IMR-90 (cell line): ENCODE results near the gene SMOC1. TPM values are rescaled to one million over a fixed set of nuclear protein-coding genes. Genes with fewer than 3 reads are reported as not detected.

Experiments used
- ATAC-seq: fragments of 200-7000 bp; cut with Tn5 transposase; 2 replicates; pipeline ENCODE4 v1.9.1; 2020; ENCODE audit warnings: low read depth, mild to moderate bottlenecking, moderate library complexity
- BruUV-seq: library from RNA; stranded (reverse); fragments of 400-500 nt; replicated peaks from 2 replicates; lab custom pipeline; 2021; lab: Mats Ljungman, UMichigan
- CTCF ChIA-PET: fragments of 300-600 bp; formaldehyde crosslinking; extraction: SDS; loops from one replicate; lab custom pipeline; 2021; ENCODE audit warnings: antibody characterized with exemption; lab: Yijun Ruan, JAX
- POLR2A ChIA-PET: fragments of 300-600 bp; sonication (Branson Sonifier 250); formaldehyde crosslinking; loops from one replicate; lab custom pipeline; 2022; ENCODE audit warnings: antibody characterized with exemption; ENCODE audit not compliant: unreplicated experiment; lab: Charles Lee
- DNase-seq: peaks from one replicate; pipeline ENCODE4 v3.0.0; 2013
- H2AFZ ChIP-seq: replicated peaks from 2 replicates; pipeline ENCODE3; 2013; ENCODE audit warnings: low read length, mild to moderate bottlenecking; ENCODE audit not compliant: poor library complexity
- H2AK5ac ChIP-seq: 2 replicates; pipeline ENCODE4 v1.6.1; 2013; ENCODE audit warnings: low read depth, low read length, inconsistent platforms
- H2AK9ac ChIP-seq: replicated peaks from 2 replicates; pipeline ENCODE3; 2013; ENCODE audit warnings: mild to moderate bottlenecking, low read depth, low read length, moderate library complexity; ENCODE audit not compliant: poor library complexity
- H2BK120ac ChIP-seq: 2 replicates; pipeline ENCODE4 v1.6.1; 2013; ENCODE audit warnings: low read depth, low read length, inconsistent platforms
- H2BK15ac ChIP-seq: 3 replicates; pipeline ENCODE4 v1.6.1; 2013; ENCODE audit warnings: low read depth, low read length, inconsistent platforms
- H2BK20ac ChIP-seq: 2 replicates; pipeline ENCODE4 v1.6.1; 2013; ENCODE audit warnings: low read depth, mild to moderate bottlenecking, inconsistent platforms, low read length, moderate library complexity
- H2BK5ac ChIP-seq: 2 replicates; pipeline ENCODE4 v1.6.1; 2013; ENCODE audit warnings: mild to moderate bottlenecking, low read depth, low read length, inconsistent platforms; ENCODE audit not compliant: poor library complexity, severe bottlenecking
- H3K14ac ChIP-seq: replicated peaks from 2 replicates; pipeline ENCODE4 v1.6.1; 2013; ENCODE audit warnings: low read depth, low read length, inconsistent platforms
- H3K18ac ChIP-seq: 2 replicates; pipeline ENCODE4 v1.6.1; 2013; ENCODE audit warnings: low read depth, low read length, control low read depth
- H3K23ac ChIP-seq: 2 replicates; pipeline ENCODE4 v1.6.1; 2013; ENCODE audit warnings: low read depth, low read length, inconsistent platforms
- H3K27ac ChIP-seq: 2 replicates; pipeline ENCODE4 v1.5.1; 2013; ENCODE audit warnings: mild to moderate bottlenecking, control low read depth, low read length; ENCODE audit not compliant: insufficient read depth
- H3K27me3 ChIP-seq: 2 replicates; pipeline ENCODE4 v1.6.1; 2013; ENCODE audit warnings: low read length; ENCODE audit not compliant: control insufficient read depth, insufficient read depth
- H3K36me3 ChIP-seq: 2 replicates; pipeline ENCODE4 v1.6.1; 2013; ENCODE audit warnings: low read length, mixed read lengths; ENCODE audit not compliant: control insufficient read depth, insufficient read depth
- H3K4ac ChIP-seq: 2 replicates; pipeline ENCODE4 v1.6.1; 2013; ENCODE audit warnings: low read depth, low read length, inconsistent platforms
- H3K4me1 ChIP-seq: 2 replicates; pipeline ENCODE4 v1.6.1; 2013; ENCODE audit warnings: low read length, mixed read lengths; ENCODE audit not compliant: control insufficient read depth, insufficient read depth
- H3K4me2 ChIP-seq: 2 replicates; pipeline ENCODE4 v1.6.1; 2013; ENCODE audit warnings: low read depth, mild to moderate bottlenecking, control low read depth, low read length, moderate library complexity
- H3K4me3 ChIP-seq: 2 replicates; pipeline ENCODE4 v1.5.1; 2013; ENCODE audit warnings: low read depth, mild to moderate bottlenecking, control low read depth, low read length, moderate library complexity; ENCODE audit not compliant: insufficient read depth
- H3K56ac ChIP-seq: 2 replicates; pipeline ENCODE4 v1.6.1; 2013; ENCODE audit warnings: low read length, inconsistent platforms; ENCODE audit not compliant: insufficient read depth; ENCODE audit errors: extremely low read depth
- H3K79me1 ChIP-seq, 2 experiments: 2 replicates each; pipeline ENCODE4 v1.6.1; 2013; ENCODE audit warnings: low read length in 2 of 2, inconsistent platforms in 1 of 2, low read depth in 1 of 2
- H3K9ac ChIP-seq: 2 replicates; pipeline ENCODE4 v1.6.1; 2013; ENCODE audit warnings: low read depth, low read length, control low read depth
- H3K9me1 ChIP-seq: 2 replicates; pipeline ENCODE4 v1.6.1; 2013; ENCODE audit warnings: low read length, inconsistent platforms; ENCODE audit not compliant: insufficient read depth
- H3K9me3 ChIP-seq: 2 replicates; pipeline ENCODE4 v1.6.1; 2013; ENCODE audit warnings: low read length; ENCODE audit not compliant: control insufficient read depth, insufficient read depth
- H4K20me1 ChIP-seq: 2 replicates; pipeline ENCODE4 v1.6.1; 2013; ENCODE audit warnings: low read length, inconsistent platforms; ENCODE audit not compliant: insufficient read depth
- H4K5ac ChIP-seq: 2 replicates; pipeline ENCODE4 v1.6.1; 2013; ENCODE audit warnings: mild to moderate bottlenecking, low read depth, low read length, control low read depth
- H4K8ac ChIP-seq, 2 experiments: 2 replicates each; pipeline ENCODE4 v1.6.1; 2013; ENCODE audit warnings: low read depth in 2 of 2, low read length in 2 of 2, control low read depth in 1 of 2, inconsistent platforms in 1 of 2
- H4K91ac ChIP-seq: 2 replicates; pipeline ENCODE4 v1.6.1; 2013; ENCODE audit warnings: low read depth, low read length, inconsistent platforms; ENCODE audit not compliant: insufficient read depth
- BHLHE40 ChIP-seq: fragments of 150-350 bp; IDR thresholded peaks from 2 replicates; pipeline ENCODE4 v1.6.1; 2016; ENCODE audit warnings: mild to moderate bottlenecking, low read depth, low read length
- CHD1 ChIP-seq: IDR thresholded peaks from 2 replicates; pipeline ENCODE4 v1.6.1; 2012; ENCODE audit warnings: low read depth, low read length, improper control_type of control experiment
- ELK1 ChIP-seq: fragments of 150-350 bp; IDR thresholded peaks from 2 replicates; pipeline ENCODE4 v1.6.1; 2016; ENCODE audit warnings: low read depth, mild to moderate bottlenecking, low read length, moderate library complexity, borderline replicate concordance
- MAFK ChIP-seq: IDR thresholded peaks from 2 replicates; pipeline ENCODE4 v1.6.1; 2012; ENCODE audit warnings: low read depth, low read length, improper control_type of control experiment
- MAZ ChIP-seq: IDR thresholded peaks from 2 replicates; pipeline ENCODE4 v1.6.1; 2012; ENCODE audit warnings: low read depth, mild to moderate bottlenecking, low read length, improper control_type of control experiment, moderate library complexity, borderline replicate concordance
- MXI1 ChIP-seq: IDR thresholded peaks from 2 replicates; pipeline ENCODE4 v1.6.1; 2012; ENCODE audit warnings: low read depth, mild to moderate bottlenecking, low read length, moderate library complexity, borderline replicate concordance
- NFE2L2 ChIP-seq: fragments of 150-350 bp; IDR thresholded peaks from 2 replicates; pipeline ENCODE4 v1.6.1; 2016; ENCODE audit warnings: low read depth, mild to moderate bottlenecking, low read length
- POLR2A ChIP-seq: IDR thresholded peaks from 2 replicates; pipeline ENCODE4 v1.6.1; 2012; ENCODE audit warnings: mild to moderate bottlenecking, low read depth, low read length
- RAD21 ChIP-seq: IDR thresholded peaks from 2 replicates; pipeline ENCODE4 v1.6.1; 2012; ENCODE audit warnings: low read length, improper control_type of control experiment
- RCOR1 ChIP-seq: IDR thresholded peaks from 2 replicates; pipeline ENCODE4 v1.6.1; 2012; ENCODE audit warnings: mild to moderate bottlenecking, low read length, improper control_type of control experiment; ENCODE audit not compliant: insufficient replicate concordance
- RFX5 ChIP-seq: IDR thresholded peaks from 2 replicates; pipeline ENCODE4 v1.8.0; 2012; ENCODE audit warnings: low read depth, mild to moderate bottlenecking, low read length, moderate library complexity
- SMC3 ChIP-seq: fragments of 150-350 bp; IDR thresholded peaks from 2 replicates; pipeline ENCODE4 v1.6.1; 2016; ENCODE audit warnings: low read depth, mild to moderate bottlenecking, antibody characterized with exemption, low read length, moderate library complexity
- WGBS, 2 experiments: methylation state at CpG; one replicate each; pipeline versions ENCODE4 v1.1.5 to v1.1.7; 2013; ENCODE audit warnings: missing lambda C conversion rate in 2 of 2; ENCODE audit not compliant: insufficient read length in 1 of 2; ENCODE audit errors: extremely low coverage in 2 of 2; 5-methylcytosine and 5-hydroxymethylcytosine counted together
- dilution Hi-C: fragments of 300-500 bp; cut with HindIII; formaldehyde crosslinking; loops from one replicate; pipeline ENCODE4 v1.14.3; 2018; ENCODE audit warnings: low sequenced_read_pairs; ENCODE audit not compliant: unreplicated experiment
- in situ Hi-C: fragments of 300-500 bp; cut with MboI; formaldehyde crosslinking; loops from 3 replicates; pipeline ENCODE4 v1.14.3; 2019; ENCODE audit warnings: low sequenced_read_pairs, inconsistent platforms, mixed read lengths
- intact Hi-C: fragments of 100-400 bp; cut with micrococcal nuclease; formaldehyde crosslinking; loops from 2 replicates; pipeline ENCODE4 v1.10.0; 2022
- polyA plus RNA-seq, 3 experiments: library from polyadenylated mRNA; depleted of rRNA; stranded (reverse); fragments of >200 nt; gene quantifications; 2 replicates each; pipeline ENCODE4 v1.2.3, GENCODE V29; 2012; ENCODE audit warnings: low replicate concordance in 1 of 3
- total RNA-seq: library from RNA; depleted of rRNA; stranded (reverse); fragments of >200 nt; gene quantifications from 2 replicates; pipeline ENCODE4 v1.2.3, GENCODE V29; 2012
- TF ChIP-seq, protein P1 (sequence below): conservative IDR thresholded peaks from 2 replicates; pipeline ENCODE4 v1.5.1; 2012; ENCODE audit warnings: mild to moderate bottlenecking, low read depth, low read length, improper control_type of control experiment
- TF ChIP-seq, protein P2 (sequence below): fragments of 150-350 bp; IDR thresholded peaks from 2 replicates; pipeline ENCODE4 v1.6.1; 2017; ENCODE audit warnings: mild to moderate bottlenecking, antibody characterized with exemption, low read length, low read depth

SMOC1 gene
- total and polyA plus RNA-seq, 2 of the 4 experiments (the other 2 are of a cell fraction): 0.90 to 4.1 TPM

DNA sequence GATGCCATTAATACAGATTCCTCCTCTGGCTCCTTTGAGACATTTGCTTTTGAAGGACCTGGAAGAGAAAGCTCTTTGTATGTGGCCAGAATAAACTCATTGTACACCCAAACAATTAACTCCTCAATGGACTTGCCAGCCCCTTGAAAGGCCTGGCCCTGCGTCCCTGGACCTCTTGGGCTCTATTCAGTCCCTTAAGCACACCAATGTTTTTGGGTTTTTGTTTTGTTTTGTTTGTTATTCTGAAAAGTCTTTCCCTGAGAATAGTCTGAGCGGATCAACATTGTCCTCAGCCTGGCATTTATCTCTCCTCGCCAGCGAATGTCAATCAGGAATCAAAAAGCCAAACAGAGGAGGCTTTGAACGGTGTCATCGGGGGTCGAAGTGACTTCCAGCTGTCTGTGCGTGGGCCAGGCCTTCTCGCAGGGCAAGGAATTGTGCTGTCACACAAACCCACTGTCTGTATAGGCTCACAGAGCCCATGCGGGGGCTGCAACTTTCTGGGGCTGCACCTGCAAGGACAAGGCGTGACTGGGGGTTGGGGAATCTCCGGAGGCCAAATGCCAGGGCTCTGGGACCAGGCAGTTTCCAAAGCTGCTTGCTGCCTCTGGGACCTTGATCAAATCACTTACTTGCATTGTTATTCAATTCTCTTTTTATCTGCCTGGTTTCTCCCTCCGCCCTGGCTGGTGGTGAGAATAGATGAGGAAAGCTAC, 108.3 kb downstream of the SMOC1 start:
- Histone ChIP-seq H3K4me1 (peaks cover 3% of the 10 kb centered on the region), H3K18ac (no peak overlapping the region), H3K27me3 (no peaks in the 10 kb centered on the region), H3K9me1 (peaks cover 3% of the 10 kb centered on the region; the same call in 1 of the 2 replicates), H4K5ac (no peak overlapping the region), H2BK120ac (no peak overlapping the region), H3K56ac (no peak overlapping the region), H4K20me1 (no peaks in the 10 kb centered on the region), H2BK20ac (no peak overlapping the region), H2AK9ac (no peak overlapping the region), H4K91ac (no peak overlapping the region), H3K9ac (no peak overlapping the region), H4K8ac (no peak overlapping the region), H3K9me3 (no peaks in the 10 kb centered on the region), H3K4me2 (no peak overlapping the region), H2BK5ac (no peak overlapping the region), H3K23ac (no peak overlapping the region), H3K36me3 (no peaks in the 10 kb centered on the region), H3K4me3 (no peak overlapping the region), H3K4ac (no peak overlapping the region), H3K27ac (no peak overlapping the region), H2BK15ac (no peak overlapping the region), H3K14ac (no peak overlapping the region), H2AK5ac (peak overlapping the region; percentile 12; the same call in 1 of the 2 replicates), H3K79me1 (no peaks in the 10 kb centered on the region), H2AFZ (no peak overlapping the region)
- in situ Hi-C loops: no loop called here
- dilution Hi-C loops: no loop called here
- no TSS peak for BruUV-seq
- 40% methylated on average over 5 of the region's 13 CpGs; no CpG with 5 or more reads in 1 of the 2 experiments for WGBS, 2 experiments
- TF ChIP-seq CHD1 (no peak), NFE2L2 (no peak), RCOR1 (no peak), BHLHE40 (no peak), ELK1 (no peak), RFX5 (no peak), SMC3 (no peak), MXI1 (no peak), POLR2A (no peak), MAFK (no peak), MAZ (no peak), RAD21 (no peak)
- TF ChIP-seq, protein P1, sequence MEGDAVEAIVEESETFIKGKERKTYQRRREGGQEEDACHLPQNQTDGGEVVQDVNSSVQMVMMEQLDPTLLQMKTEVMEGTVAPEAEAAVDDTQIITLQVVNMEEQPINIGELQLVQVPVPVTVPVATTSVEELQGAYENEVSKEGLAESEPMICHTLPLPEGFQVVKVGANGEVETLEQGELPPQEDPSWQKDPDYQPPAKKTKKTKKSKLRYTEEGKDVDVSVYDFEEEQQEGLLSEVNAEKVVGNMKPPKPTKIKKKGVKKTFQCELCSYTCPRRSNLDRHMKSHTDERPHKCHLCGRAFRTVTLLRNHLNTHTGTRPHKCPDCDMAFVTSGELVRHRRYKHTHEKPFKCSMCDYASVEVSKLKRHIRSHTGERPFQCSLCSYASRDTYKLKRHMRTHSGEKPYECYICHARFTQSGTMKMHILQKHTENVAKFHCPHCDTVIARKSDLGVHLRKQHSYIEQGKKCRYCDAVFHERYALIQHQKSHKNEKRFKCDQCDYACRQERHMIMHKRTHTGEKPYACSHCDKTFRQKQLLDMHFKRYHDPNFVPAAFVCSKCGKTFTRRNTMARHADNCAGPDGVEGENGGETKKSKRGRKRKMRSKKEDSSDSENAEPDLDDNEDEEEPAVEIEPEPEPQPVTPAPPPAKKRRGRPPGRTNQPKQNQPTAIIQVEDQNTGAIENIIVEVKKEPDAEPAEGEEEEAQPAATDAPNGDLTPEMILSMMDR: no peak
- TF ChIP-seq, protein P2, sequence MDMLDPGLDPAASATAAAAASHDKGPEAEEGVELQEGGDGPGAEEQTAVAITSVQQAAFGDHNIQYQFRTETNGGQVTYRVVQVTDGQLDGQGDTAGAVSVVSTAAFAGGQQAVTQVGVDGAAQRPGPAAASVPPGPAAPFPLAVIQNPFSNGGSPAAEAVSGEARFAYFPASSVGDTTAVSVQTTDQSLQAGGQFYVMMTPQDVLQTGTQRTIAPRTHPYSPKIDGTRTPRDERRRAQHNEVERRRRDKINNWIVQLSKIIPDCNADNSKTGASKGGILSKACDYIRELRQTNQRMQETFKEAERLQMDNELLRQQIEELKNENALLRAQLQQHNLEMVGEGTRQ: no peak
- DNase-seq (no peak), ATAC-seq (no peak)
- CTCF ChIA-PET: interaction anchor here (0.8 kb wide), 1 partner anchor 110 kb away, joined by 3 read pairs; no protein-coding TSS in a partner anchor
- intact Hi-C loops: no loop called here
- POLR2A ChIA-PET: no interaction called here
